GM21825 (cell line): ENCODE results near the gene TMEM191C.
A peak's percentile ranks its signal among the peaks of the same experiment; 100 is the strongest.
"Not testable (repeated sequence)": the region's sequence is repeated elsewhere in the genome, so short reads cannot be mapped to it uniquely, and the experiment has no call there.

Experiments used
- ATAC-seq: cut with Tn5 transposase; IDR thresholded peaks from one replicate; pipeline ENCODE4 v1.9.1; 2021; ENCODE audit warnings: mild to moderate bottlenecking, moderate library complexity; ENCODE audit not compliant: unreplicated experiment

The TMEM191C gene

GRCh38 chr22:21469097-21469994 lies 2.2 kb downstream of the TMEM191C start:
- ATAC-seq = not testable (repeated sequence)

GRCh38 chr22:21472984-21473383 lies 5.8 kb downstream of the TMEM191C start:
- ATAC-seq = not testable (repeated sequence)

DNA sequence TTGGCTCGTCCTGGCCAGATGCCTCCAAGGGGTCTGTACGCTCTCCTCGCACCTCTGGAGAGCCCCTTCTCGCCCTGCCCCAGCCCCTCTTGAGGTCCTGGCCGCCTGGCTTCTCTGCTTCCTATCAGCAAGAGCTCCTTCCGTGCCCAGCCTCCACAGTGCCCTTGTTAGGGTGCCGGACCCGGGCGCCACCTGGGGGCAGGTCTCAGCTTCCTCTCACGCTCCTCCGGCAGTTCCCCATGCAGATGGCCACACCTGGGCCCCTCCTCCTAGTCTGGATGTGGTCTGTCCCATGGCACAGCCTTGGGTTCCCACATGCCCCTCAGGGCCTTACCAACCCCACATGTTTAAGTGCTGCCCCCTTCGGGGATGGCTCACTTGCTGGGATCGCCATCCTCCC lies 6.5 kb downstream of the TMEM191C start:
- not testable (repeated sequence) for ATAC-seq

DNA sequence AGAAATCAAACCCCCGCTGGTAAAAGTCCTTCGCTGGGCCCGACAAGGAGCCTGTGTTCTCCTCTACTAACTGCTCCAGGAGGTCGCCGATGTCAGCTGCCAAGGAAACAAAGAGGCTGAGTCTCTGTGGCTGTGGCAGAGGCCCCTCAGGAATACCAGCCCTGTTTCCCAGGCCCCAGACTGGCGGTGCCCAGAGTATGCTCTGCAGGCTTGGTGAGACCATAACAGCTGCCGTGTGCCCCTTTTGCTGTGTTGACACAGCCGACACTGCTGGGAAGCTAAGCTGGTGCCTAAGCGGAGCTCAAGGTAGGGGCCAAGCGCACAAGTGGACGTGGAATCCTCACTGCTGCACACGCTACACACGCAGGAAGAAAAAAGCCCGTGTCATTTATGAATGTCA lies 16.9 kb downstream of the TMEM191C start:
- not testable (repeated sequence) for ATAC-seq

- ATAC-seq = not testable (repeated sequence)
Measured at GRCh38 chr22:21487723-21488122, 20.5 kb downstream of the TMEM191C start.

GRCh38 chr22:21489149-21489680 lies 22.0 kb downstream of the TMEM191C start:
- not testable (repeated sequence) for ATAC-seq

DNA sequence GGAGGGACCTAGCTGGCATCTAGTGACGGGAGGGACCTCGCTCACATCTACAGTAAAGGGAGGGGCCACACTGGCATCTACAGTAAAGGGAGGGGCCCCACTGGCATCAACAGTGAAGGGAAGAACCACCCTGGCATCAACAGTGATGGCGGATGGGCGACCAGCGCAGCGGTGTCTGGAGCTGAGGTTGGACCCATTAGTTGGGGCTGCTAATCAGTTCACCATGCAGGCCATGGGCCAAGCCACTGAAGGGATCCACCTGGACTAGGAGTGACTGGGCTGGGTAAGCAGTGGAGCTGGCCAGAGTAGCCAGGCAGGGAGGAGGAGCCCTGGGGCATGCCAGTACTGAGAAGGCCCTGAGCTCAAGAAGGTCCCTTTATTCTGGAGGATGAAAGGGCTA lies 23.4 kb downstream of the TMEM191C start:
- ATAC-seq = not testable (repeated sequence)

- not testable (repeated sequence) for ATAC-seq
Measured at GRCh38 chr22:21492271-21492670, 25.1 kb downstream of the TMEM191C start.

DNA sequence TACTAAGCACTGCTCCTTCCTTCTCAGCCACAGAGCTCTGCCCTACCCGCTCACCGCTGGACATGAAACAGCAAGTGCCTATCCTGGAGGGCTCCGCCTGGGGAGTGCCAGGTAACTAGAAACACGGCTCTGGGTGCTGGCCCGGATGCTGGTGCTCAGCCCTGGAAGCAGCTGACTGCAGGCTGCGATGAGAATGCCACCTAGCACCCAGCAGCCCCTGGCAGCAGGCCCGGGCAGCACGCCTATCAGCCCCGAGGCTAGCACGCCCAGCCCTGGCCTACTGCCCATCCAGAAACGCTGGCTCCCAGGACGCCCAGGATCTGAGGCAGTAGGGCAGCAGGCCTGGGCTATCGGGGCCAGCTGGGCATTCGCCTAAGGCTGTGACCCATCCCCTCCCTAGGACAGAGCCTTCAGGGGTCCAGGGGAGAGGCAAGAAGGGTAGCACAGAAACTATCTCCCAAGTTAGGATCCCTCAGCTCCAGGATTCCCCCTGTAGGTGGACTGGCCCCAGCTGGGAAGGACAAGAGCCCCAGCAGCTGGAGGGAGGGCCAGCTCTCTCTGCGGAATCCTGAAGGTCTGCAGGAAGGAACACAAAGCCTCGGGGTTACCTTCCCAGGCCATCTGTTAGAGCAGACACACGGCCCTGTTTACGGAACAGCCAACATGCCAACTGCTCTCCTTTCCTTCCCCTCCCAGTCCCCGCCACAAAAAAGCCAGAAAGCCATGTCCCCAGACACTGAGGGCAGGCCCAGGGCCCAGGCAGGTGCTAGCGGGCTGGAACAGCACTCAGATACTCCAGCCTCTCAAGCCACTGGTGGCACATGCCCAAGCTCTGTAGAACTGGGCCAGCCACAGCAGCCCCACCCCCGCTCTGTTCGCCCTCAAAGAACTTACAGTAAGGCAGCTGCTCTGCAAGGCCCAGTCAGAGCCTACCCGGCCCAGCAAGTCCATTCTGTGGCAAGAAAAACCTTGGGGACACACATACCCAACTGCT lies 26.9 kb downstream of the TMEM191C start:
- not testable (repeated sequence) for ATAC-seq

DNA sequence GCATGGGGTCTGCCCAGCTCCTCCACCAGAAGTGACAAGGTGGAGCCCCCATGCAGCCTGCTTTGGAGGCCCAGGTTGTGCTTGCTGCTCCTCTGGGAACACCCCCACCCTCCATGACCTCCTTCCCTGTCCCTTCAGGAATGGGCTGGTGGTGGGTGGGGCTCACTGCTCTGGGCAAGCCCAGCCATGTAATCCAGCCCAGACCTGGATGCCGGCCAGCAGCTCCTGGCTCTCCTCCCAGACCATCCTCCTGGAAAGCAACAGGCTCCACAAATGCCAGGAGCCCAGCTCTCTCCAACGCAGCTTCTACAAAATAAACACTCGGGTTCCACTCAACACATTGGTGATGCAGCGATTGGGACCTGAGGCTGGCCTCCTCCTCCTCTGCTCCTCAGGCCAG lies 30.8 kb downstream of the TMEM191C start:
- ATAC-seq = not testable (repeated sequence)

- ATAC-seq = not testable (repeated sequence)
Measured at GRCh38 chr22:21498489-21498888, 31.3 kb downstream of the TMEM191C start.

DNA sequence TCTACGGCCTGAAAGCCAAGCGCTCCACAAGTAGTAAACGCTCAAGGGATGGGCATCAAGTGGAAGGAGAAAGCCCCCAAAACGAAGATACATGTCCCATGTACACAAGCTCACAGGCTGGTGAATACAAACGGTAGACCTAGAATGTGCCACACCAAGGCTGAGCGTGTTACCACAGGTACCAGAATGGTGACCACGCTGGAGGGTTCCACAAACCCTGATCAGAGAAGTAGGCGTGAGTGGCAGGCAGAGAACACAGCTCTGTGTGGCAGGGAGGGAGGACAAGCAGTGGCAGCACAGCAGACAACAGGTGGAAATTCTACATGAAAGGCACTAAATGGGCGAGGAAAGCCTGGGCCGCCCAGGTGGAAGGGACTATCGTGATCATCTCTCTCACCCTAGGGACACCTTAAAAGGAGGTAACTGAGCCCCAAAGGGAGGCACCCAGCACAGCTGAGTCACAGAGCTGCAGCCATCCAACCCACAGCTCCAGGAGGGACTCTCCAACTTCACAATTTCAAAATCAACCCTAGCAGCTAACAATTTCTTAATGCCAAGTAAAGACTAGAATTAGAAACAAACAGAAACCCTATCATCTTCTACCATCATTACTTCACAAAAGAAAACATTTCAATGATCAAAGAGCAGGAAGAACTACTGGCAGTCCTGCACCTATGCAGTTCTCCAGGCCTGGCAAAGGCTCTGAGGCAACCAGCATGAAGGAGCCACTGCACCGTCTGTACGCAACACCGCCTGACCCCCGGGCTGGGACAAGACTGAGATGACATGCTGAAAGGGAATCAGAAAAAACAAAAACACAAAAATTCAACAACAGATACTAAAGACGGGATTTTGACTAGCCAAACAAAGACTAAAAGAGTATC lies 32.7 kb downstream of the TMEM191C start:
- ATAC-seq = not testable (repeated sequence)

GRCh38 chr22:21510397-21510796 lies 43.2 kb downstream of the TMEM191C start:
- not testable (repeated sequence) for ATAC-seq

GRCh38 chr22:21512022-21512421 lies 44.8 kb downstream of the TMEM191C start:
- not testable (repeated sequence) for ATAC-seq

- ATAC-seq = not testable (repeated sequence)
Measured at GRCh38 chr22:21514117-21514516, 46.9 kb downstream of the TMEM191C start.

GRCh38 chr22:21515234-21515633 lies 48.0 kb downstream of the TMEM191C start:
- not testable (repeated sequence) for ATAC-seq

- ATAC-seq = not testable (repeated sequence)
Measured at GRCh38 chr22:21516522-21516921, 49.3 kb downstream of the TMEM191C start.

- ATAC-seq = peak; percentile 84
Measured at GRCh38 chr22:21516970-21517764, 50.0 kb downstream of the TMEM191C start.
